Activated CD8-positive, alpha-beta T cell treated with anti-CD3 and anti-CD28 coated beads, Interleukin-2, amount 10 ng/mL, durations not matched to agents 7 days and 5 days (primary cell): ENCODE data around the gene ADCY6. TPM values are rescaled to one million over a fixed set of nuclear protein-coding genes. Genes with fewer than 3 reads are reported as not detected.
"Not testable (repeated sequence)": the region's sequence is repeated elsewhere in the genome, so short reads cannot be mapped to it uniquely, and the experiment has no call there.

Experiments used
- ATAC-seq: fragments of 150-1000 bp; cut with Tn5 transposase; one replicate; pipeline ENCODE4 v1.10.0; 2021; ENCODE audit warnings: moderate library complexity
- CTCF ChIA-PET: fragments of 350-600 bp; sonication (Branson Sonifier 250); formaldehyde crosslinking; loops from one replicate; lab custom pipeline; 2021; ENCODE audit warnings: antibody characterized with exemption; lab: Charles Lee
- POLR2A ChIA-PET: fragments of 350-600 bp; sonication (Branson Sonifier 250); formaldehyde crosslinking; loops from one replicate; lab custom pipeline; 2021; ENCODE audit warnings: antibody characterized with exemption; lab: Charles Lee
- DNase-seq: peaks from one replicate; pipeline ENCODE4 v3.0.0-alpha.2; 2020
- H3K27ac Mint-ChIP-seq: one replicate; pipeline ENCODE4 v1.8.0; 2021; ENCODE audit warnings: mild to moderate bottlenecking, mixed read lengths
- H3K27me3 Mint-ChIP-seq: one replicate; pipeline ENCODE4 v1.8.0; 2021; ENCODE audit warnings: low read depth, mixed read lengths
- H3K36me3 Mint-ChIP-seq: one replicate; pipeline ENCODE4 v1.8.0; 2021; ENCODE audit warnings: low read depth, mixed read lengths
- H3K4me1 Mint-ChIP-seq: one replicate; pipeline ENCODE4 v1.8.0; 2021; ENCODE audit warnings: low read depth, mixed read lengths
- H3K4me3 Mint-ChIP-seq: one replicate; pipeline ENCODE4 v1.8.0; 2021; ENCODE audit warnings: mild to moderate bottlenecking, mixed read lengths
- H3K9me3 Mint-ChIP-seq: one replicate; pipeline ENCODE4 v1.8.0; 2022; ENCODE audit warnings: mixed read lengths; ENCODE audit not compliant: insufficient read depth
- total RNA-seq, 2 experiments: library from RNA; stranded (reverse); gene quantifications; one replicate each; pipeline ENCODE4 v1.2.3, GENCODE V29; 2021

The ADCY6 gene
- total RNA-seq, 2 experiments from 2014 or later = 0.18 to 0.37 TPM

DNA sequence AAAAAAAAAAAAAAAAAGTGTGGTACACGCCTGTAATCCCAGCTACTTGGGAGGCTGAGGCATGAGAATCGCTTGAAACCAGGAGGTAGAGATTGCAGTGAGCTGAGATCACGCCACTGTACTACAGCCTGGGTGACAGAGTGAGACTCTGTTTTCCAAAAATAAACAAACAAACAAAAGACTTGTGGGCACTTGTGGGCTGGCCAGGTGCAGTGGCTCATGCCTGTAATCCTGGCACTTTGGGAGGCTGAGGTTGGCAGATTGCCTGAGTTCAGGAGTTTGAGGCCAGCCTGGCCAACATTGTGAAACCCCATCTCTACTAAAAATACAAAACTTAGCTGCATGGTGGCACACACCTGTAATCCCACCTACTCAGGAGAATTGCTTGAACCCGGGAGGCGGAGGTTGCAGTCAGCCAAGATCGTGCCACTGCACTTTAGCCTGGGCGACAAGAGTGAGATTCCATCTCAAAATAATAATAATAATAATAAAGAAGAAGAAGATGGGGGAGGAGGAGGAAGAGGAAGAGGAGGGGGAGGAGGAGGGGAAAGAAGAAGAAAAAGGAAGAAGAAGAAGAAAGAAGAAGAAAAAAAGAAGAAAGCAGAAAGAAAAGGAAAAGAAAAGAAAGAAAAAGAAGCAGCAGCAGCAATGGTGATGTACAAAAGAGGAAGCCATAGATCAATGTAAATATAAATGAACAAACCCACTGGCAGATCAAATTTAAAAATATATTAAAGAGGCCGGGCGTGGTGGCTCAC, 44.5 kb downstream of the ADCY6 start:
- Mint-ChIP-seq H3K9me3 (no peaks in the 10 kb centered on the region), H3K4me3 (no peak overlapping the region), H3K27ac (no peak overlapping the region), H3K4me1 (no peaks in the 10 kb centered on the region), H3K27me3 (peaks cover 23% of the 10 kb centered on the region), H3K36me3 (no peaks in the 10 kb centered on the region)
- ATAC-seq (no peak), DNase-seq (no peak)
- ChIA-PET CTCF (interaction anchor here (1.1 kb wide), 1 partner anchor 52 kb away, joined by 3 read pairs; no protein-coding TSS in a partner anchor), POLR2A (no interaction called here)

DNA sequence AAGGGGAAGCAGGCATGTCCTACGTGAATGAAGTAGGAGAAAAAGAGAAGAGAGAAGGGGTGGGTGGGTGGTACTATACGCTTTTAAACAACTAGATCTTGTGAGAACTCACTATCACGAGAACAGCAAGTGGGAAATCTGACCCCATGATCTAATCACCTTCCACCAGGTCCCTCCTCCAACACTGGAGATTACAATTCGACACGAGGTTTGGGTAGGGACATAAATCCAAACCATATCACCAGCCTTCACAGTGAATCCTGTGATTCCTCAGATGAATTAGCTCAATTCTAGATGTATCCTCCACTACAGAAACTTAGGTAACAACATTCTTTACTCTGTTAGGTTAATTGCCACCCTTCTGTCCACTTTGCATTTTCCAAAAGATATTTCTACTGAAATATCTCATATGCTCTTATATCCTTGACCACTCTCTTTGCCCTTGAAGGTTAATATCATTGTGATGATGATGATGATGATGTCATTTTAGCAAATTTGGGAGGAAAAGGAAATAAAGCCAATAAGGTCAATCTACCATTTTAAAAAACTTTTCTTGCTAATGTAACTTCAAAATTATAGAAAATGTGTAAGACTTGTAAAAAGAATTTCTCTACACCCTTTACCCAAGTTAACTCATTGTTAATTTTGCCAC, 49.1 kb downstream of the ADCY6 start:
- Mint-ChIP-seq H3K27me3 (peaks cover 21% of the 10 kb centered on the region), H3K36me3 (no peaks in the 10 kb centered on the region), H3K4me1 (no peaks in the 10 kb centered on the region), H3K9me3 (no peaks in the 10 kb centered on the region), H3K27ac (no peak overlapping the region), H3K4me3 (no peak overlapping the region)
- CTCF ChIA-PET = interaction anchor here (1.3 kb wide), 1 partner anchor 13 kb away, joined by 4 read pairs; no protein-coding TSS in a partner anchor
- POLR2A ChIA-PET = no interaction called here
- DNase-seq (no peak), ATAC-seq (no peak)

DNA sequence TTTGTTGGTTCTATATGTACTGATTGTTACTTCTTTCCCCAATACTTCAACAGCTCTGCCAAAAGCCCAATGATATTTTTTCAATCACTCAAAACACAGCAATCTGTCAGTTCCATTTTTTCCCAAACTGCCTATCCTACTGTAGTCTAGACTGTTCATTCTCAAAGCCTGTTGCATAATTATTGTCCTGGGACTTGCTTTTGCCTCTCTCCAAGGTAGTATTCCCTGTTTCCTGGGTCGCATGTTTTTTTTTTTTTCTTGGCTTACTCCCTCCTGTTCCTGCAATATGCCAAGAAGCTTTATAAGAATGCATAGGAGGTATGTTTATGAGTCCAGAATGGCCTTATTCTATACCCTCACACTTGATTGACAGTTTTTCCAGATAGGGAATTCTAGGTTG, 52.4 kb downstream of the ADCY6 start:
- POLR2A ChIA-PET = interaction anchor here (0.6 kb wide), 1 partner anchor 116 kb away, joined by 3 read pairs; the partner anchor contains the start of gene DDX23
- Mint-ChIP-seq H3K27ac (no peak overlapping the region), H3K9me3 (no peaks in the 10 kb centered on the region), H3K27me3 (peaks cover 21% of the 10 kb centered on the region), H3K36me3 (no peaks in the 10 kb centered on the region), H3K4me1 (no peaks in the 10 kb centered on the region), H3K4me3 (no peak overlapping the region)
- CTCF ChIA-PET = interaction anchor here (1.0 to 3.5 kb wide), 2 partner anchors 16 to 78 kb away, joined by 4 to 10 read pairs; no protein-coding TSS in a partner anchor
- DNase-seq (no peak), ATAC-seq (no peak)

DNA sequence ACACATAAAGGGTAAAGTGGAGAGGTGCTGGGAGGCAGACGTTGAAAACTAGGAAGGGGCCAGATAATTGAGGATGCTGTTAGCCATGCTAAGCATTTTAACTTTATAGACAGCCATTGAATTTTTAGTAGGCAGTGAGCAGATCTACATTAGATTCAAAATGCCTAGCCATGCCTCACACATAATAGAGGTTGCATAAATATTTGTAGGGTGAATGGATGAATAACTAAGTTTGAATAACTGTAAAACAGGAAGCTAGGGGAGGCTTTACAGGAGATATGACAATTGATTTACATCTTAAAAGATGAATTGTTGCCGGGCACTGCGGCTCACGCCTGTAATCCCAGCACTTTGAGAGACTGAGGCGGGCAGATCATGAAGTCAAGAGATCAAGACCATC, 60.1 kb downstream of the ADCY6 start:
- no peak overlapping the region for H3K27ac Mint-ChIP-seq
- ChIA-PET POLR2A (no interaction called here), CTCF (no interaction called here)

DNA sequence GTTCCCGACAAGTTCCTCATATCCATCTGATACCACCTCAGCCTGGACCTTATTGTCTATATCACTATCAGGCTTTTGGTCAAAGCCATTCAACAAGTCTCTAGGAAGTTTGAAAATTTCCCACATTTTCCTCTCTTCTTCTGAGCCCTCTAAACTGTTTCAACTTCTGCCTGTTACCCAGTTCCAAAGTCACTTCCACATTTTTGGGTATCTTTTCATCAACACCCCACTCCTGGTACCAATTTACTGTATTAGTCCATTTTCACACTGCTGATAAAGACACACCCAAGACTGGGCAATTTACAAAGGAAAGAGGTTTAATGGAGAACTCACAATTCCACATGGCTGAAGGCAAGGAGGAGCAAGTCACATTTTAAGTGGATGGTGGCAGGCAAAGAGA, 68.2 kb downstream of the ADCY6 start:
- CTCF ChIA-PET, ATAC-seq, H3K4me3 Mint-ChIP-seq: not testable (repeated sequence)

More for the DNA sequence above, 60.1 kb downstream of the ADCY6 start:
- DNase-seq (no peak), ATAC-seq (no peak)
- Mint-ChIP-seq H3K4me1 (no peaks in the 10 kb centered on the region), H3K27me3 (peaks cover 10% of the 10 kb centered on the region), H3K9me3 (no peaks in the 10 kb centered on the region), H3K4me3 (no peak overlapping the region), H3K36me3 (no peaks in the 10 kb centered on the region)

DNA sequence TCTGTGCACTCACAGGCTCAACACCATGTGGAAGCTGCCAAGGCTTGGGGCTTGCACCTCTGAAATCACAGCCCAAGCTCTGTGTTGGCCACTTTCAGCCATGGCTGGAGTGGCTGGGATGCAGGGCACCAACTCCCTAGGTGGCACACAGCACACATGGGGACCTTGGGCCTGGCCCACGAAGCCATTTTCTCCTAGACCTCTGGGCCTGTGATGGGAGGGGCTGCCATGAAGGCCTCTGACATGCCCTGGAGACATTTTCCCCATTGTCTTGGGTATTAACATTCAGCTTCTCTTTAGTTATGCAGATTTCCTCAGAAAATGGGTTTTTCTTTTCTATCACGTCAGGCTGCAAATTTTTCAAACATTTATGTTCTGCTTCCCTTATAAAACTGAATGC, 68.7 kb downstream of the ADCY6 start:
- H3K4me1 Mint-ChIP-seq, POLR2A ChIA-PET, CTCF ChIA-PET: not testable (repeated sequence)

More for the DNA sequence above, 68.2 kb downstream of the ADCY6 start:
- H3K36me3 Mint-ChIP-seq = peaks cover 29% of the 10 kb centered on the region
- H3K4me1 Mint-ChIP-seq, DNase-seq, H3K27ac Mint-ChIP-seq, POLR2A ChIA-PET, H3K27me3 Mint-ChIP-seq: not testable (repeated sequence)
- peaks cover 19% of the 10 kb centered on the region for H3K9me3 Mint-ChIP-seq

DNA sequence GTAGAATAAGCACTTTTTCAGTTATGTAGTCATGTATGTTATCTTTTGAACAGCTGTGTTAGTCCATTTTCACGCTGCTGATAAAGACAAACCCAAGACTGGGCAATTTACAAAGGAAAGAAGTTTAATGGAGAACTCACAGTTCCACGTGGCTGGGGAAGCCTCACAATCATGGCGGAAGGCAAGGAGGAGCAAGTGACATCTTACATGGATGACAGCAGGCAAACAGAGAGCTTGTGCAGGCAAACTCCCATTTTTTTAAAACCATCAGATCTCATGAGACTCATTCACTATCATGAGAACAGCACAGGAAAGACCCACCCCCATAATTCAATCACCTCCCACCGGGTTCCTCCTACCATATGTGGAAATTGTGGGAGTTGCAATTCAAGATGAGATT, 69.9 kb downstream of the ADCY6 start:
- H3K4me3 Mint-ChIP-seq, H3K27me3 Mint-ChIP-seq, CTCF ChIA-PET, DNase-seq, H3K27ac Mint-ChIP-seq, ATAC-seq: not testable (repeated sequence)
- H3K4me1 Mint-ChIP-seq = peaks cover 21% of the 10 kb centered on the region
- H3K36me3 Mint-ChIP-seq = peaks cover 42% of the 10 kb centered on the region
- peaks cover 19% of the 10 kb centered on the region for H3K9me3 Mint-ChIP-seq
- POLR2A ChIA-PET = interaction anchor here (1.3 kb wide), 1 partner anchor 37 kb away, joined by 4 read pairs; the partner anchor contains the start of gene KANSL2

More for the DNA sequence above, 68.7 kb downstream of the ADCY6 start:
- H3K27me3 Mint-ChIP-seq, ATAC-seq, DNase-seq, H3K27ac Mint-ChIP-seq, H3K4me3 Mint-ChIP-seq: not testable (repeated sequence)
- Mint-ChIP-seq H3K36me3 (peaks cover 31% of the 10 kb centered on the region), H3K9me3 (peaks cover 19% of the 10 kb centered on the region)

DNA sequence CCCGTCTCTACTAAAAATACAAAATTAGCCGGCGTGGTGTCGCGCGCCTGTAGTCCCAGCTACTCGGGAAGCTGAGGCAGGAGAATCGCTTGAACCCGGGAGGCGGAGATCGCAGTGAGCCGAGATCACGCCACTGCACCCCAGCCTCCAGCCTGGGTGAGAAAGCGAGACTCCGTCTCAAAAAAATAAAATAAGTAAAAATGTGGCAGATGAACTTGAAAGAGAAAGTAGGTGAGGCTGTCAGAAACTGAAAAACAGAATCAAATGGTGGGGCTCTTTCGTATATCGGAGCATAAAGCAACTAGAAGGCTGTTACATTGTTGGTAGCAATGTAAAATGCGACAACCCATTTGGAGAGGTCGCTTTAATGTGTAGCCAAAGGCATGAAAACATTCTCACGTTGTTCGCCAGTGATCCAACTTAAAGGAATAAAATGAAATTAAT, 71.6 kb downstream of the ADCY6 start:
- peaks cover 54% of the 10 kb centered on the region for H3K36me3 Mint-ChIP-seq
- H3K4me1 Mint-ChIP-seq = peaks cover 30% of the 10 kb centered on the region
- H3K27ac Mint-ChIP-seq = peak overlapping the region; percentile 96
- H3K4me3 Mint-ChIP-seq = peak overlapping the region; percentile 91
- CTCF ChIA-PET = interaction anchor here (1.0 to 1.1 kb wide), 2 partner anchors 36 to 98 kb away, joined by 3 read pairs; no protein-coding TSS in a partner anchor
- H3K9me3 Mint-ChIP-seq = peaks cover 19% of the 10 kb centered on the region
- POLR2A ChIA-PET = interaction anchor here (0.8 kb wide), 1 partner anchor 35 kb away, joined by 4 read pairs; the partner anchor contains the start of gene KANSL2
- no peak for DNase-seq
- ATAC-seq = peak; percentile 0
- H3K27me3 Mint-ChIP-seq = no peaks in the 10 kb centered on the region

DNA sequence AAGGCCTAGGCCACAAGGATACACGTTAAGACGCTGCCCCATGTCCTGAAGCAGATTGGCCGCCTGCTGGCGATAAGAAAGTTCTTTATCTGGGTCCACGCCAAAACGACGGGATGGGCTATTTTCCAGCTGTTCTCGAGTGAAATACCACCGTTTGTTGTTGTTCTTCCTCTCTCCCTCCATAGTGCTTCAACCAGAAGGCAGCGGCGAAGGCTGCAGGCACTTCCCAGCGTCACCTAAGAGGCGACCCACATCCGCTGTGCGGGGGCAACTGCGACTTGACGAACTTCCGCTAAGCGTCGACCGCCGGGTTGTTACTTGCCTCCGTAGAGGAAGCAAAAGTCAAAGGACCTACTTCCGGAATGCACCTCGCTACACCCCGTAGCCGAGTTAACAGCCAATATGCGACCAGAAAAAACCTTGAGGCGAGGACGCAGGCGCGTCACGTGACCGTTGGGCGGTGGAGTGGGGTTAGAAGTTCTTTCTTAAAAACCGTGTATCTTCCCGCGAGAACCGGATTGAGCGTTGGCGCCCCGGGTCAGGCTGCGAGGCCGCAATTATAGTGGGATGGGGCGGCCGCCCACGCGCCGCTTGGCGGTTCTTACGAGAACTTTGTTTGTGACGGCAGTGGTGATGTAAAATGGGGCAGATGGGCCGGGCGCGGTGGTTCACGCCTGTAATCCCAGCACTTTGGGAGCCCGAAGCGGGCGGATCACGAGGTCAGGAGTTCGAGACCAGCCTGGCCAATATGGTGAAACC, 72.2 kb downstream of the ADCY6 start, which contains the start of gene CCNT1:
TSS of gene CCNT1 (minus strand) at position 215 of the 759 bp plus-strand sequence. CDS start at position 183, 32 bp downstream.
- peak; percentile 99 for DNase-seq
- Mint-ChIP-seq H3K4me3 (peak within 1 kb of the TSS; percentile 91), H3K9me3 (peaks cover 19% of the 10 kb centered on the region), H3K27ac (peak within 1 kb of the TSS; percentile 96), H3K27me3 (no peaks in the 10 kb centered on the region), H3K36me3 (peaks cover 58% of the 10 kb centered on the region), H3K4me1 (peaks cover 30% of the 10 kb centered on the region)
- ATAC-seq = peak; percentile 96
- POLR2A ChIA-PET = interaction anchor here (0.9 to 1.4 kb wide), 5 partner anchors 11 to 44 kb away, joined by 3 to 6 read pairs (median 3); a partner anchor contains a TSS
- CTCF ChIA-PET = interaction anchor here (1.0 kb wide), 1 partner anchor 37 kb away, joined by 3 read pairs; no protein-coding TSS in a partner anchor
